ENCODE results near the gene PNMT. TPM values are rescaled to one million over a fixed set of nuclear protein-coding genes. Genes with fewer than 3 reads are reported as not detected.
A peak's percentile ranks its signal among the peaks of the same experiment; 100 is the strongest.

PNMT gene
- total and polyA plus RNA-seq, 2 of the 13 experiments (the other 11 are each of a cell fraction or from before 2014, with no cell fraction given), result 0.25 TPM; not detected in 1

DNA sequence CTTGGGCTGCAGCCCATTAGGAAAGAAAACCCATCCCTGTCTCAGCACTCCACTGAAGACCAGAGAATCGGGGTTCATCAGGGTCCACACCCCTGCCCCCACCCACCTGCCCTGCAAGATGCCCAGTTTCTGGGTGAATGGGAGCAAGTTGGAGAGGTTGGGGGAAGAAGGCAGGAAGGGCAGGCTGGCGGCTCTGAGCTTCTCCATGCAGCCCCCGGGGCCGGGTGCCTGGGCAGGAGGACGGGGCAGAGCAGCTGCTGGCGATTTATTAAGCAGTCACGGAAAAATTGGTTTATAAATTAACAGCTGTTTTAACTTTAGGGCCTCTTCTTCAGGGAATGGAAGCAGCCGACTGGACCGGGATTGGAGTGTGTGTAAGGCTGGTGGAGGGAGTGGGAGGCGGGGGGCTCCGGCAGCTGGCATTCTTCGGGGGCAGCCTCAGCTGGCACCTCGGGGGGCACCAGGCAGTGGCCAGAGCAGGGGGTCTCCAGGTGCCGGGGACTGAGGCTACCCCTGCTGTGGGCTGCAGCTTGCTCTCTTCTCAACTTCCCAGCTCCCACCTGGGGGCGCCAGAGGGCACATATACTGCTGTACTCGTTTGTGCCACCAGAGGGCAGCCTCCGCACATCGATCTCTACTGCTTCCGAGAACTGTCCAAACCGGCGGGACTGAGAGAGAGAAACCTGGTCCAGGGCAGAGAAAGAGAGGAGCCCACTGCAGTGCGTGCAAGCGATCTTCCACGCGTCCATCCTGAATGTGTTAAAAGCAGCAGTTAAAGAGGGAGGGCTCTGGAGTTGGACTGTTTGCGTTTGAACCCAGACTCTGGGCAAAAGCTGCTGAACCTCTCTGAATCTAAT lies 46.5 kb upstream of the PNMT start:
- H3K9ac ChIP-seq (ENCODE audit: insufficient read depth, low read depth, low read length), result no peak overlapping the region
- DNase-seq (ENCODE audit: low spot score) (peak; percentile 80), ATAC-seq (peak; percentile 67), FAIRE-seq (peak; percentile 97)
- no peaks in the 10 kb centered on the region for H3K79me2 ChIP-seq (ENCODE audit: insufficient read depth, low read length)
- H3K4me3 ChIP-seq (replicated peaks in 1 of 3; ENCODE audit: insufficient read depth in 1 of 3, low read depth in 2 of 3, low read length in 3 of 3), result no peak overlapping the region
- no peak overlapping the region for H3K27ac ChIP-seq (ENCODE audit: extremely low read length, insufficient read depth, low read length)
- H3K27me3 ChIP-seq (ENCODE audit: control insufficient read depth in 1 of 2, insufficient read depth in 2 of 2, low read length in 2 of 2), result peaks cover 7 to 59% of the 10 kb centered on the region in 2 experiments
- no peak overlapping the region for H2AFZ ChIP-seq (ENCODE audit: low read length)
- ChIA-PET POLR2A (interaction anchor here (0.7 to 1.0 kb wide), 6 partner anchors 31 to 133 kb away, joined by 3 to 8 read pairs (median 5); no protein-coding TSS in a partner anchor), CTCF (ENCODE audit: low intra/inter-chr PET ratio, low total read pairs) (interaction anchor here (0.5 to 5.7 kb wide), 17 partner anchors 8 to 230 kb away, joined by 3 to 136 read pairs (median 6); partner anchors contain the start of genes MIEN1, PNMT, STARD3 and TCAP)
- no TSS peak for BruUV-seq (replicated peaks)
- intact Hi-C loops (cut with micrococcal nuclease; ENCODE audit: unreplicated experiment), result loop anchor here (2.0 kb wide), 4 partner anchors 31 to 133 kb away; partner anchors contain the start of gene PNMT
- WGBS (ENCODE audit: low lambda C conversion rate), result 2% methylated on average over 18 of the region's 26 CpGs
- peak overlapping the region; percentile 52 for H3K4me2 ChIP-seq (ENCODE audit: low read depth, low read length)
- no peaks in the 10 kb centered on the region for H3K9me3 ChIP-seq (ENCODE audit: low read length)
- H4K20me1 ChIP-seq (ENCODE audit: insufficient read depth, low read length), result no peaks in the 10 kb centered on the region
- H3K36me3 ChIP-seq (replicated peaks in 1 of 2; ENCODE audit: control insufficient read depth in 1 of 2, insufficient read depth in 2 of 2, low read length in 2 of 2), result no peaks in the 10 kb centered on the region
- in situ Hi-C loops (cut with HindIII; ENCODE audit: extremely low pct_ligation_motif_present, low pct_unique_long_range_greater_than_20kb), result loop anchor here (5.0 kb wide), 3 partner anchors 51 to 131 kb away; no protein-coding TSS in a partner anchor
- H3K4me1 ChIP-seq (ENCODE audit: insufficient read depth, low read length), result peaks cover 47% of the 10 kb centered on the region
- no peak for TF ChIP-seq PAX8 (CRISPR knock-in tag; IDR thresholded peaks at IDR 0.05; ENCODE audit: borderline replicate concordance)
- TF ChIP-seq FOXA3 (CRISPR knock-in tag; IDR thresholded peaks at IDR 0.05), result peak; percentile 51
- TF ChIP-seq ZNF343 (CRISPR knock-in tag; IDR thresholded peaks at IDR 0.05), result no peak
- peak; percentile 43; the same call in 1 of the 2 replicates for TF ChIP-seq YEATS4 (CRISPR knock-in tag; IDR thresholded peaks at IDR 0.05; ENCODE audit: borderline replicate concordance)
- no peak for TF ChIP-seq ZNF841 (CRISPR knock-in tag; IDR thresholded peaks at IDR 0.05; ENCODE audit: borderline replicate concordance)
- no peak for TF ChIP-seq CBX2 (IDR thresholded peaks at IDR 0.05; ENCODE audit: low read depth, low read length)
- TF ChIP-seq CBX2 (CRISPR knock-in tag; IDR thresholded peaks at IDR 0.05; ENCODE audit: low read depth), result no peak
- TF ChIP-seq, protein P1, sequence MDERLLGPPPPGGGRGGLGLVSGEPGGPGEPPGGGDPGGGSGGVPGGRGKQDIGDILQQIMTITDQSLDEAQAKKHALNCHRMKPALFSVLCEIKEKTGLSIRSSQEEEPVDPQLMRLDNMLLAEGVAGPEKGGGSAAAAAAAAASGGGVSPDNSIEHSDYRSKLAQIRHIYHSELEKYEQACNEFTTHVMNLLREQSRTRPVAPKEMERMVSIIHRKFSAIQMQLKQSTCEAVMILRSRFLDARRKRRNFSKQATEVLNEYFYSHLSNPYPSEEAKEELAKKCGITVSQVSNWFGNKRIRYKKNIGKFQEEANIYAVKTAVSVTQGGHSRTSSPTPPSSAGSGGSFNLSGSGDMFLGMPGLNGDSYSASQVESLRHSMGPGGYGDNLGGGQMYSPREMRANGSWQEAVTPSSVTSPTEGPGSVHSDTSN (CRISPR knock-in tag; IDR thresholded peaks at IDR 0.05), result no peak
- TF ChIP-seq ZBTB20 (CRISPR knock-in tag; IDR thresholded peaks at IDR 0.05; ENCODE audit: borderline replicate concordance, low read depth), result 0 out of 2 replicates have a peak, but pooled peaks have one; percentile 41
- no peak for TF ChIP-seq ZNF441 (CRISPR knock-in tag; IDR thresholded peaks at IDR 0.05; ENCODE audit: borderline replicate concordance)
- no peak for TF ChIP-seq ZNF570 (CRISPR knock-in tag; IDR thresholded peaks at IDR 0.05; ENCODE audit: borderline replicate concordance)
- peak; percentile 72; the same call in 1 of the 2 replicates for TF ChIP-seq NPAS2 (CRISPR knock-in tag; IDR thresholded peaks at IDR 0.05; ENCODE audit: borderline replicate concordance)
- no peak for TF ChIP-seq THYN1 (CRISPR knock-in tag; IDR thresholded peaks at IDR 0.05; ENCODE audit: borderline replicate concordance, low read depth)
- peak; percentile 92 for TF ChIP-seq ZFP36L2 (CRISPR knock-in tag; IDR thresholded peaks at IDR 0.05)
- TF ChIP-seq, protein P2, sequence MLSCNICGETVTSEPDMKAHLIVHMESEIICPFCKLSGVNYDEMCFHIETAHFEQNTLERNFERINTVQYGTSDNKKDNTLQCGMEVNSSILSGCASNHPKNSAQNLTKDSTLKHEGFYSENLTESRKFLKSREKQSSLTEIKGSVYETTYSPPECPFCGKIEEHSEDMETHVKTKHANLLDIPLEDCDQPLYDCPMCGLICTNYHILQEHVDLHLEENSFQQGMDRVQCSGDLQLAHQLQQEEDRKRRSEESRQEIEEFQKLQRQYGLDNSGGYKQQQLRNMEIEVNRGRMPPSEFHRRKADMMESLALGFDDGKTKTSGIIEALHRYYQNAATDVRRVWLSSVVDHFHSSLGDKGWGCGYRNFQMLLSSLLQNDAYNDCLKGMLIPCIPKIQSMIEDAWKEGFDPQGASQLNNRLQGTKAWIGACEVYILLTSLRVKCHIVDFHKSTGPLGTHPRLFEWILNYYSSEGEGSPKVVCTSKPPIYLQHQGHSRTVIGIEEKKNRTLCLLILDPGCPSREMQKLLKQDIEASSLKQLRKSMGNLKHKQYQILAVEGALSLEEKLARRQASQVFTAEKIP (CRISPR knock-in tag; IDR thresholded peaks at IDR 0.05; ENCODE audit: borderline replicate concordance), result no peak
- no peak for TF ChIP-seq ZNF432 (CRISPR knock-in tag; IDR thresholded peaks at IDR 0.05; ENCODE audit: borderline replicate concordance)
- TF ChIP-seq, protein P3, sequence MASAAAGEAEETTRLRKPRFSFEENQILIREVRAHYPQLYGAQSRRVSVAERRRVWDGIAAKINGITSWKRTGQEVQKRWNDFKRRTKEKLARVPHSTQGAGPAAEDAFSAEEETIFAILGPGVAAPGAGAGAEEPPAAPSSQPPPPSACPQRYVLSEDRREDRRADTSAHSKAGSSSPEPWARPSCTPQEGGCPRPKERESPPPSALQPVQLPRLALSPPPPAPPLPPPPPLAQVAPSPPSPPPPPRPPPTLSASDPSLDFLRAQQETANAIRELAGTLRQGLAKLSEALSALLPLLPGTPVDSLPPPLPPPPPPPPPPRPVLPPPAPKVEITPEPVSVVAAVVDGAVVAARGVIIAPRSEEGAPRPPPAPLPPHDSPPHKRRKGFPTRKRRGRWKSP (CRISPR knock-in tag; IDR thresholded peaks at IDR 0.05), result no peak
- TF ChIP-seq, protein P4, sequence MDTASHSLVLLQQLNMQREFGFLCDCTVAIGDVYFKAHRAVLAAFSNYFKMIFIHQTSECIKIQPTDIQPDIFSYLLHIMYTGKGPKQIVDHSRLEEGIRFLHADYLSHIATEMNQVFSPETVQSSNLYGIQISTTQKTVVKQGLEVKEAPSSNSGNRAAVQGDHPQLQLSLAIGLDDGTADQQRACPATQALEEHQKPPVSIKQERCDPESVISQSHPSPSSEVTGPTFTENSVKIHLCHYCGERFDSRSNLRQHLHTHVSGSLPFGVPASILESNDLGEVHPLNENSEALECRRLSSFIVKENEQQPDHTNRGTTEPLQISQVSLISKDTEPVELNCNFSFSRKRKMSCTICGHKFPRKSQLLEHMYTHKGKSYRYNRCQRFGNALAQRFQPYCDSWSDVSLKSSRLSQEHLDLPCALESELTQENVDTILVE (CRISPR knock-in tag; IDR thresholded peaks at IDR 0.05), result peak; percentile 82; the same call in 1 of the 2 replicates
- TF ChIP-seq FOXK2 (IDR thresholded peaks at IDR 0.05), result no peak
